ENCODE results near the gene CDH16. TPM values are rescaled to one million over a fixed set of nuclear protein-coding genes. Genes with fewer than 3 reads are reported as not detected.
"Not testable (repeated sequence)": the region's sequence is repeated elsewhere in the genome, so short reads cannot be mapped to it uniquely, and the experiment has no call there.

The CDH16 gene
- total RNA-seq, 1 donor from 2014 or later = 0.33 TPM

DNA sequence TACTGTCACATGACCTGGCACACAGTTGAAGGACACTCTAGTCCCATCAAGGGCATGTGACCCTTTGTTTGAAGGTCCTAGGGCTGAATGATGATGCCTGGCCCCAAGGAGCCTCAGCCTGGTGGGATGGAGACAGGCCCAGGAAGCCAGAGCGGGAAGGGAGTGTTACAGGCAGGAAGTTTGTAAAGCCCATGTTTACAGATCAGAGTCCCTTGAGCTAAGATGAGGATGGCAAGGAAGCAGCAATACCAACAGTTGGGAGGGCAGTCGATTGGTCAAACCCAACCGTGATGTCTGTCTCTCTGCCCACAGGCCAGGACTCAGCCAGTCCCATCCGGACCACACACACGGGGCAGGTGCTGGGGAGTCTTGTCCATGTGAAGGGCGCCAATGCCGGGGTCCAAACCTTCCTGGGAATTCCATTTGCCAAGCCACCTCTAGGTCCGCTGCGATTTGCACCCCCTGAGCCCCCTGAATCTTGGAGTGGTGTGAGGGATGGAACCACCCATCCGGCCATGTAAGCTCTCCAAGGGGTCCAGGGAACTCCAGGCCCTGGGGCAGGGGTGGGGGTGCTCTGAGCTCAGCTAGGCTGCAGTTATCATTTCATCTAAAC lies 19.1 kb upstream of the CDH16 start:
- TF ChIP-seq, protein P1, sequence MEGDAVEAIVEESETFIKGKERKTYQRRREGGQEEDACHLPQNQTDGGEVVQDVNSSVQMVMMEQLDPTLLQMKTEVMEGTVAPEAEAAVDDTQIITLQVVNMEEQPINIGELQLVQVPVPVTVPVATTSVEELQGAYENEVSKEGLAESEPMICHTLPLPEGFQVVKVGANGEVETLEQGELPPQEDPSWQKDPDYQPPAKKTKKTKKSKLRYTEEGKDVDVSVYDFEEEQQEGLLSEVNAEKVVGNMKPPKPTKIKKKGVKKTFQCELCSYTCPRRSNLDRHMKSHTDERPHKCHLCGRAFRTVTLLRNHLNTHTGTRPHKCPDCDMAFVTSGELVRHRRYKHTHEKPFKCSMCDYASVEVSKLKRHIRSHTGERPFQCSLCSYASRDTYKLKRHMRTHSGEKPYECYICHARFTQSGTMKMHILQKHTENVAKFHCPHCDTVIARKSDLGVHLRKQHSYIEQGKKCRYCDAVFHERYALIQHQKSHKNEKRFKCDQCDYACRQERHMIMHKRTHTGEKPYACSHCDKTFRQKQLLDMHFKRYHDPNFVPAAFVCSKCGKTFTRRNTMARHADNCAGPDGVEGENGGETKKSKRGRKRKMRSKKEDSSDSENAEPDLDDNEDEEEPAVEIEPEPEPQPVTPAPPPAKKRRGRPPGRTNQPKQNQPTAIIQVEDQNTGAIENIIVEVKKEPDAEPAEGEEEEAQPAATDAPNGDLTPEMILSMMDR (IDR thresholded peaks at IDR 0.05; ENCODE audit: insufficient read depth, low read length, poor library complexity, severe bottlenecking) = no peak
- Histone ChIP-seq H3K27me3 (ENCODE audit: control insufficient read depth, insufficient read depth, low read length) (peaks cover 3% of the 10 kb centered on the region), H3K36me3 (ENCODE audit: control insufficient read depth, insufficient read depth, low read length) (peaks cover 1% of the 10 kb centered on the region), H3K4me3 (ENCODE audit: low read depth, low read length) (no peak overlapping the region)
- DNase-seq (ENCODE audit: low read depth) = no peak

DNA sequence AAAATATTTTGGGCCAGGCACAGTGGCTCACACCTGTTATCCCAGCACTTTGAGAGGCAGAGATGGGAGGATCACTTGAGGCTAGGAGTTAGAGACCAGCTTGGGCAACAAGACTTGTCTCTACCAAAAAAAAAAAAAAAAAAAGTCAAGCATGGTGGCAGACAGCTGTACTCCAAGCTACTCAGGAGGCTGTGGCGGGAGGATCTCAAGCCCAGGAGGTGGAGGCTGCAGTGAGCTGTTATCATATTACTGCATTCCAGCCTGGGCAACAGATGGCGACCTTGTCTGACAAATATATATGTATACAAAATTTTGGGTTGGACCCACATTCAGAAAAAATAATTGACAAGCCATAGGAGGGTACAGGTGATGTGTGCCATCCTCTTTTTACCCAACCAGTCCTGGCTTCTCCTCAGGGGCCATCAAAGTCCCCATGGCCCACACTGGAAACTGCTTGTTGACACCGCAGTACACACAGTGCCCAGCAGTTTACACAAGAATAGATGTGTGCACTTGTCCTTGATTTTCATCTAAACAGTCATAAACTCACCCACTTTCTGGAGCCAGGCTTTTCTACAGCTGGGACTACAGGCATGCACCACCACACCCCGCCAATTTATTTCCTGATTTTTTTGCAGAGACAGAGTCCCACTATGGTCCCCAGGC lies 18.3 kb upstream of the CDH16 start:
- Histone ChIP-seq H3K36me3 (ENCODE audit: control insufficient read depth, insufficient read depth, low read length) (peaks cover 1% of the 10 kb centered on the region), H3K4me3 (ENCODE audit: low read depth, low read length) (no peak overlapping the region), H3K27me3 (ENCODE audit: control insufficient read depth, insufficient read depth, low read length) (peaks cover 3% of the 10 kb centered on the region)
- DNase-seq (ENCODE audit: low read depth) = no peak
- TF ChIP-seq, protein P1 (IDR thresholded peaks at IDR 0.05; ENCODE audit: insufficient read depth, low read length, poor library complexity, severe bottlenecking) = no peak

DNA sequence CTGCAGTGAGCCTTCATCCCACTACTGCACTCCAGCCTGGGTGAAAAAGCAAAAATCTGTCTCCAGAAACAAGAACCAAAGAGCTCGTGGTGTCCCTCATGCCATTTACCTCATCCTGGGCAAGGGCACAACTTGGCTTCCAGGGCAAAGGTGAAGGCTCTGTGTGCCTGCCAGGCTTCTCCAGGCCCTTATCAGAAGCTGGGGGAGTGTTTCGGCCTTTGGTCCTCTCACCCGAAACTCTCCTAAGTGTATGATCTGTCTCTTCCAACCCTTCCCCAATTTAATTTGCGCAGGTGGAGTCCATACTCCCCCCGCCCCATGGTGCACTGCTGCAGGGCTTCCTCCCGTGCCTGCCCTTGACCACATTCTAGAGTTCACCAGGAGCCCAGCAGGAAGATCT lies 17.8 kb upstream of the CDH16 start:
- Histone ChIP-seq H3K27me3 (ENCODE audit: control insufficient read depth, insufficient read depth, low read length) (peaks cover 3% of the 10 kb centered on the region), H3K36me3 (ENCODE audit: control insufficient read depth, insufficient read depth, low read length) (peaks cover 1% of the 10 kb centered on the region), H3K4me3 (ENCODE audit: low read depth, low read length) (no peak overlapping the region)
- no peak for DNase-seq (ENCODE audit: low read depth)
- TF ChIP-seq, protein P1 (IDR thresholded peaks at IDR 0.05; ENCODE audit: insufficient read depth, low read length, poor library complexity, severe bottlenecking) = no peak

DNA sequence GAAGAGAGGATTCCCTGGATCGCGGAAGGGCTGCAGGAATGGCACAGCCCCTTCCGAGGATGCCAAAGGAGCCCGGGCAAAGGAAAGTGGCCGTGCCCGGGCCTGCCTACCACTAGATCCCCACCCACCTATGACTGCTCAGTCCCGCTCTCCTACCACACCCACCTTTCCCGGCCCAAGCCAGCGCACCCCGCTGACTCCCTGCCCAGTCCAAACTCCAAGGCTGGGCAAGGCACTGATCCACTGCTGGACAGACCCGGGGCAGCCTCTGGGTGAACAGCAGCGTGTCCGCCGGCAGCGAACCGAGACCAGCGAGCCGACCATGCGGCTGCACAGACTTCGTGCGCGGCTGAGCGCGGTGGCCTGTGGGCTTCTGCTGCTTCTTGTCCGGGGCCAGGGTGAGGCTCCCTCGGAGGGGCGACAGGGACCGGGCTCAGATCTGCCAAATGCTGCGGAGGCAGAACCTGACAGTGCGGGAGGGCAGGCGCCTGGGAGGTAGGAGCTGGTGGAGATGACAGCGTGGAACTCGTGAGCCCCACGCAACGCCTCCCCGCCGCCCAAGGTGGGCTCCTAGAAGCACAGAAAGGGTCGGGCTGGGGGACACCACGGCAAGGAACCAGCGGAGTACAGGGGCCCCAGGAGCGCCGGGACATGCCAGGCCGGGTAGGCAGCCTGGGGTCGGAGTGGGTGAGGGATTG lies 16.8 kb upstream of the CDH16 start, which contains the start of gene CES2:
Gene CES2 (plus strand): TSS at position 203 of the 698 bp plus-strand sequence. CDS start 120 bp downstream, at position 323.
- DNase-seq (ENCODE audit: low read depth) = no peak
- Histone ChIP-seq H3K4me3 (ENCODE audit: low read depth, low read length) (peak within 1 kb of the TSS; percentile 64), H3K27me3 (ENCODE audit: control insufficient read depth, insufficient read depth, low read length) (peaks cover 3% of the 10 kb centered on the region), H3K36me3 (ENCODE audit: control insufficient read depth, insufficient read depth, low read length) (peaks cover 1% of the 10 kb centered on the region)
- TF ChIP-seq, protein P1 (IDR thresholded peaks at IDR 0.05; ENCODE audit: insufficient read depth, low read length, poor library complexity, severe bottlenecking) = no peak

DNA sequence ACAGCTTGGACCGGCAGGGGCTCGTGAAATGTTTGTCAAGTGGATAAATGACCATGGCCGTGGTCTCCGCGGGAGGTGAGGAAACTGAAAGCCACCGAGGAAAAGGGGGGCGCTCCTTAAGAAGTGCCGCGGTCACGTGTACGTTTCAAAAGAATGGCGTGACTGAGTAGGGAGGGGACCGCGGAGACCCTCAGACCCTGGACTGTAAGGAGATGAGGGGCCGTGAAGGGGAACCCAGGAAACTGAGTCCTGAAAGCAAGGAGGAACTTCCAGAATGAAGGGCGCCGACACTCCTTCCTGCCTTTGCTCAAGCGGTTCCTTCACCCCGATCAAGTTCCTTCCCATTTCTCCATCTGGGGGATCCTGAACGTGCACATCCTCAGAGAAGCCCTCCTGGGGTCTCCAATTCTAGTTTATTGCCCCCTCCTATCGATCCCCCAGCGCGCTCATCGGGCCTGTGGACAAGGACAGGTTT lies 16.2 kb upstream of the CDH16 start:
- not testable (repeated sequence) for H3K36me3 ChIP-seq (ENCODE audit: control insufficient read depth, insufficient read depth, low read length); DNase-seq (ENCODE audit: low read depth)

DNA sequence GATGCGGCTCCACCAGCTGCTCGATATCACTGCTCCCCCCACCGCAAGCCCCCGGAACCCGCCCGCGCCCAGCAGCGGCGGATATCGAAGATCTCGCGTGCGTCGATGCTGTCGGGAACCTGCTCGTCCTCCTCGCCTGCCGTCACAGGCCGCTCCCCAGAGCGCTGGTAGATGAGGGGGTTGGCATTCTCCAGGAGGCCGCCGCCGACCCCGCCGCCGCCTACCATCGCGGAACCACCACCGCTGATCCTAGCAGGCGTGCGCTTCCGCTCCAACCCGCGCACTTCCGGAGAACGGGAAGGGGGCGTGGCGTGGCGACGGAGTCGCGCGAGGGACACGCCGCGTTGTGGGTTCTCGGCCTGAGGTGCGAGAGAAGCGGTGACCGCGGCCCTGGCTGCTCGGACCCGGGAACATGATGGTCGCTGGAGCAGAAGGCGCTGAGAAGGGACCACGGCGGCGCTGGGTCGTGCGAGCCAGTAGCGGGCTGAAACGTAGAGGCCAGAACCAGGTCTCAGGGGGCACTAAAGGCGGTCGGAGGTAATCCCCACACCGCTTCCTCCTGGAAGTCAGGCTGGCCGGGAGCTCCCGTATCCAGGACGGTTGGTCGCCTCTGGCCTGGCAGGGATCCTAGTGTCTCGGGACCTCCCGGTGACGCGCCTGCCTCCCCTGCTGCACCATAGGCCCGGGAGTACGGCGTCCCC lies 15.6 kb upstream of the CDH16 start, which contains the start of gene CIAO2B:
Gene CIAO2B (minus strand): TSS at position 265 of the 701 bp plus-strand sequence. CDS start 38 bp downstream, at position 227.
- no peak for DNase-seq (ENCODE audit: low read depth)
- TF ChIP-seq, protein P1 (IDR thresholded peaks at IDR 0.05; ENCODE audit: insufficient read depth, low read length, poor library complexity, severe bottlenecking) = no peak
- H3K27me3 ChIP-seq (ENCODE audit: control insufficient read depth, insufficient read depth, low read length) = no peaks in the 10 kb centered on the region
- H3K4me3 ChIP-seq (ENCODE audit: low read depth, low read length) = peak within 1 kb of the TSS; percentile 64
- H3K36me3 ChIP-seq (ENCODE audit: control insufficient read depth, insufficient read depth, low read length) = no peaks in the 10 kb centered on the region

More for the DNA sequence above, 16.2 kb upstream of the CDH16 start:
- not testable (repeated sequence) for H3K27me3 ChIP-seq (ENCODE audit: control insufficient read depth, insufficient read depth, low read length)
- H3K4me3 ChIP-seq (ENCODE audit: low read depth, low read length) = peak overlapping the region; percentile 64
